GM10248 (cell line): ENCODE results near the gene RPGRIP1L.
"Not testable (repeated sequence)": the region's sequence is repeated elsewhere in the genome, so short reads cannot be mapped to it uniquely, and the experiment has no call there.

Experiments
- CTCF ChIA-PET: fragments of 300-600 bp; sonication (Branson Sonifier 250); formaldehyde crosslinking; extraction: SDS; loops from one replicate; lab custom pipeline; 2021; ENCODE audit warnings: antibody characterized with exemption; lab: Yijun Ruan, JAX
- POLR2A ChIA-PET: fragments of 350-650 bp; sonication (Branson Sonifier 250); formaldehyde crosslinking; extraction: SDS; loops from one replicate; lab custom pipeline; 2020; ENCODE audit warnings: antibody characterized with exemption; lab: Yijun Ruan, JAX
- DNase-seq: peaks from one replicate; pipeline ENCODE4 v3.0.0; 2012; ENCODE audit errors: extremely low spot score
- CTCF ChIP-seq: IDR thresholded peaks from 2 replicates; pipeline ENCODE4 v1.5.1; 2012; ENCODE audit warnings: mild to moderate bottlenecking, low read depth; ENCODE audit errors: extremely low read depth, missing control alignments, control extremely low read depth

RPGRIP1L gene

DNA sequence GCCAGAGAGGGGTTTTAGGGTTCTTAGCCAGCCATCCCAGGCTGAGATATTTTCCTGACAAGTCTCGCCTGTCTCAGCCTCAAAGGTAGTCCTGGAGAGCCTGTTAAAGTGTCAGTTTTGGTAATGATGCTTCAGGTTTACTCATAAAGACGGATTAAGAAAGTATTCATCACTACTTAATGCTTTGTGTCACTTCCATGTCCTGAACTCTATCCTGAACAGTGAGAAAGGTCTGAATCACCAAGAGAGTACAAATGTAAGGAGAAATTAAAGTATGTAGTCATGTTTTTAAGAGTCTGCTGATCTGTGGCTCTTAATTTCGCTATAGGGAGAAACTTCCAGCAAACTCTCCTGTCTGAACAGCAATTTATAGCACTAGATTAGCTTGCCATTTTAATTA lies 14.0 kb downstream of the RPGRIP1L start:
- ChIA-PET POLR2A (no interaction called here), CTCF (interaction anchor here (1.7 kb wide), 1 partner anchor 8 kb away, joined by 3 read pairs; no protein-coding TSS in a partner anchor)
- DNase-seq, result no peak
- no peak for TF ChIP-seq CTCF

- ChIA-PET POLR2A (no interaction called here), CTCF (no interaction called here)
- DNase-seq, result no peak
- no peak for TF ChIP-seq CTCF
Observed at GRCh38 chr16:53686710-53687109, 16.9 kb downstream of the RPGRIP1L start.

- CTCF ChIA-PET, DNase-seq, POLR2A ChIA-PET: not testable (repeated sequence)
Observed at GRCh38 chr16:53685334-53685733, 18.3 kb downstream of the RPGRIP1L start.

DNA sequence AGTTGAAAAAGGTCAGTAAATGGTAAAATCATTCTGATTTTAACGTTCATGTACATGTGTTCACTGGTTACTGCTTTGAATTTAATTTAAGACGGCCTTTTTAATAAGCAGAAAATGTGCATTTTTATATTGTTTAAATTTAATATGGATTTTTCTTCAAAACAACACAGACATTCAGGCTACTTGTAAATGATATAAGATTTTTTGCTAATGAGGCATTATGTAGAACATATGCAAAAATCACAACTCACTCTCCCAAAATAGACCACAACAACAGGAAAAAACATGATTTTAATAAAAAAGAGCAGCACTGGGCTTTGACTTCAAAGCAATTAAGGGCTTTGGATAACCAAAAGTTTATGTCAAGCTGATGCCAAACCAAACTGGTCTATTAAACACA lies 22.3 kb downstream of the RPGRIP1L start:
- no peak for TF ChIP-seq CTCF
- DNase-seq, result no peak
- ChIA-PET POLR2A (no interaction called here), CTCF (interaction anchor here (1.3 to 2.0 kb wide), 2 partner anchors 9 to 15 kb away, joined by 3 to 6 read pairs; no protein-coding TSS in a partner anchor)

GRCh38 chr16:53680756-53681155 lies 22.9 kb downstream of the RPGRIP1L start:
- TF ChIP-seq CTCF, result no peak
- ChIA-PET CTCF (no interaction called here), POLR2A (no interaction called here)
- no peak for DNase-seq

DNA sequence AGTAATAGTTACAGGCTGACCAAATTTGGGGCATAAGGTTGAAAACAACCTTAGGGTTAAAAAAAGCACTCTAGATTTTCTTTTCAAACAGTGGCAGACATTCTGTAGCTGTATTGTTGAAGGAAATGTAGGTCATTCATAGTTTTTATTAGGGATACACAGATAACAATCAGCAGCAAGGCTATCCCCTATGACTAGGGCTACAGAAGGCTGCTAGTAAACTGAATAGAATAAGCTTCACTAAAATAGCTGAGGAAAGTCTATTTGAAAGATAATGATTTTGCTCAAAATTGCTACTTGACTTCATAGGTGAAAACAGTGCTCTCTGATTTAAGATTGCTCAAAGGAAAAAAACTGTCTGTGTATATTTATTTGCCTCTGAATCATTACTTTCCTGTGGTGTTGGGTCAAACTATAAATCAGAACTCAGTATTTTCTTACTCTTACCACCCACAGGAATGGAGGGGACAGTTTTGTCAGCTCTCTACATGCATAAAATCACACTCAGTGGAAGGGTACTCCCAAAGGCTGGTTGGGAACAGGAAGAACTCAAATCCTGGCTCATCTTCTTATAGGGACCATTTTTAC lies 24.8 kb downstream of the RPGRIP1L start:
- ChIA-PET CTCF (interaction anchor here (1.2 kb wide), 1 partner anchor 16 kb away, joined by 3 read pairs; no protein-coding TSS in a partner anchor), POLR2A (no interaction called here)
- DNase-seq, result no peak
- no peak for TF ChIP-seq CTCF

GRCh38 chr16:53678155-53678554 lies 25.5 kb downstream of the RPGRIP1L start:
- no peak for DNase-seq
- TF ChIP-seq CTCF, result no peak
- ChIA-PET CTCF (no interaction called here), POLR2A (no interaction called here)
